CD4-positive, alpha-beta memory T cell (primary cell): ENCODE results near the gene TENT5C. TPM values are rescaled to one million over a fixed set of nuclear protein-coding genes. Genes with fewer than 3 reads are reported as not detected.
A peak's percentile ranks its signal among the peaks of the same experiment; 100 is the strongest.

Experiments
- CTCF ChIA-PET: fragments of 350-600 bp; sonication (Branson Sonifier 250); formaldehyde crosslinking; loops from one replicate; lab custom pipeline; 2021; ENCODE audit warnings: inconsistent platforms; ENCODE audit not compliant: partially characterized antibody; lab: Charles Lee
- POLR2A ChIA-PET: fragments of 350-600 bp; sonication (Branson Sonifier 250); formaldehyde crosslinking; loops from one replicate; lab custom pipeline; 2021; ENCODE audit not compliant: partially characterized antibody; lab: Charles Lee
- DNase-seq, 5 donors: peaks; one replicate each; pipeline versions ENCODE4 v3.0.0 to v3.0.0-alpha.2; 2020 to 2022; ENCODE audit warnings: mixed read lengths in 1 of 5
- H3K27ac ChIP-seq: one replicate; pipeline ENCODE4 v1.7.0; 2013; ENCODE audit warnings: low read depth, low read length
- H3K27me3 ChIP-seq: 2 replicates; pipeline ENCODE4 v1.7.0; 2013; ENCODE audit warnings: mild to moderate bottlenecking, low read length, moderate library complexity; ENCODE audit not compliant: insufficient read depth
- H3K36me3 ChIP-seq: 2 replicates; pipeline ENCODE4 v1.7.0; 2013; ENCODE audit warnings: mild to moderate bottlenecking, low read length, moderate library complexity; ENCODE audit not compliant: insufficient read depth
- H3K4me1 ChIP-seq: 2 replicates; pipeline ENCODE4 v1.7.0; 2013; ENCODE audit warnings: mild to moderate bottlenecking, low read length, moderate library complexity; ENCODE audit not compliant: insufficient read depth
- H3K4me3 ChIP-seq, 2 donors: one replicate each; pipeline ENCODE4 v1.7.0; 2013; ENCODE audit warnings: low read length in 2 of 2, mild to moderate bottlenecking in 1 of 2
- H3K9me3 ChIP-seq, 2 donors: one replicate each; pipeline ENCODE4 v1.7.0; 2013; ENCODE audit warnings: low read length in 2 of 2, control low read depth in 1 of 2; ENCODE audit not compliant: control insufficient read depth in 1 of 2
- H3K27ac Mint-ChIP-seq, 7 donors: one replicate each; pipeline ENCODE4 v1.8.0; 2020 to 2021; ENCODE audit warnings: mixed read lengths in 7 of 7, mild to moderate bottlenecking in 6 of 7, inconsistent platforms in 3 of 7, moderate library complexity in 3 of 7
- H3K27me3 Mint-ChIP-seq, 2 donors: one replicate each; pipeline ENCODE4 v1.8.0; 2020 to 2021; ENCODE audit warnings: mixed read lengths in 2 of 2
- H3K36me3 Mint-ChIP-seq, 2 donors: one replicate each; pipeline ENCODE4 v1.8.0; 2020 to 2021; ENCODE audit warnings: mixed read lengths in 2 of 2, inconsistent platforms in 1 of 2, mild to moderate bottlenecking in 1 of 2
- H3K4me1 Mint-ChIP-seq, 4 donors: one replicate each; pipeline ENCODE4 v1.8.0; 2020 to 2021; ENCODE audit warnings: mixed read lengths in 4 of 4, mild to moderate bottlenecking in 1 of 4
- H3K4me3 Mint-ChIP-seq, 8 donors: one replicate each; pipeline ENCODE4 v1.8.0; 2020 to 2021; ENCODE audit warnings: mixed read lengths in 8 of 8, mild to moderate bottlenecking in 7 of 8, moderate library complexity in 6 of 8, inconsistent platforms in 3 of 8
- H3K9me3 Mint-ChIP-seq, 8 donors: one replicate each; pipeline ENCODE4 v1.8.0; 2020 to 2021; ENCODE audit warnings: mixed read lengths in 8 of 8, mild to moderate bottlenecking in 5 of 8, inconsistent platforms in 3 of 8, moderate library complexity in 1 of 8
- intact Hi-C: fragments of 100-400 bp; cut with micrococcal nuclease; formaldehyde crosslinking; loops from one replicate; pipeline ENCODE4 v1.15.1; 2023
- polyA plus RNA-seq, 2 donors: library from polyadenylated mRNA; unstranded; fragments of 300-500 nt; fragmentation: Illumina TruSeq; gene quantifications; one replicate each; pipeline ENCODE4 v1.2.3, GENCODE V29; 2021
- total RNA-seq, 2 experiments: library from RNA; stranded (reverse); gene quantifications; one replicate each; pipeline ENCODE4 v1.2.3, GENCODE V29; 2021

Gene TENT5C
- total and polyA plus RNA-seq, 4 experiments from 2014 or later = 5.3 to 43.0 (median 14.4) TPM

GRCh38 chr1:117561551-117561950 lies 44.3 kb upstream of the TENT5C start:
- Histone ChIP-seq H3K27me3 (no peaks in the 10 kb centered on the region), H3K27ac (no peak overlapping the region), H3K4me3 (no peak overlapping the region), H3K9me3 (no peaks in the 10 kb centered on the region), H3K36me3 (no peaks in the 10 kb centered on the region), H3K4me1 (no peaks in the 10 kb centered on the region)
- Mint-ChIP-seq H3K4me1 (peaks cover 0 to 4% (median under 1%) of the 10 kb centered on the region in 4 donors), H3K9me3 (peaks cover 3 to 12% (median 8%) of the 10 kb centered on the region in 8 donors), H3K36me3 (peaks cover 0 to 7% of the 10 kb centered on the region in 2 donors), H3K27ac (no peak overlapping the region), H3K27me3 (no peaks in the 10 kb centered on the region), H3K4me3 (no peak overlapping the region)
- DNase-seq = no peak
- POLR2A ChIA-PET = no interaction called here
- intact Hi-C loops = no loop called here
- CTCF ChIA-PET = interaction anchor here (4.1 kb wide), 1 partner anchor 26 kb away, joined by 20 read pairs; no protein-coding TSS in a partner anchor

DNA sequence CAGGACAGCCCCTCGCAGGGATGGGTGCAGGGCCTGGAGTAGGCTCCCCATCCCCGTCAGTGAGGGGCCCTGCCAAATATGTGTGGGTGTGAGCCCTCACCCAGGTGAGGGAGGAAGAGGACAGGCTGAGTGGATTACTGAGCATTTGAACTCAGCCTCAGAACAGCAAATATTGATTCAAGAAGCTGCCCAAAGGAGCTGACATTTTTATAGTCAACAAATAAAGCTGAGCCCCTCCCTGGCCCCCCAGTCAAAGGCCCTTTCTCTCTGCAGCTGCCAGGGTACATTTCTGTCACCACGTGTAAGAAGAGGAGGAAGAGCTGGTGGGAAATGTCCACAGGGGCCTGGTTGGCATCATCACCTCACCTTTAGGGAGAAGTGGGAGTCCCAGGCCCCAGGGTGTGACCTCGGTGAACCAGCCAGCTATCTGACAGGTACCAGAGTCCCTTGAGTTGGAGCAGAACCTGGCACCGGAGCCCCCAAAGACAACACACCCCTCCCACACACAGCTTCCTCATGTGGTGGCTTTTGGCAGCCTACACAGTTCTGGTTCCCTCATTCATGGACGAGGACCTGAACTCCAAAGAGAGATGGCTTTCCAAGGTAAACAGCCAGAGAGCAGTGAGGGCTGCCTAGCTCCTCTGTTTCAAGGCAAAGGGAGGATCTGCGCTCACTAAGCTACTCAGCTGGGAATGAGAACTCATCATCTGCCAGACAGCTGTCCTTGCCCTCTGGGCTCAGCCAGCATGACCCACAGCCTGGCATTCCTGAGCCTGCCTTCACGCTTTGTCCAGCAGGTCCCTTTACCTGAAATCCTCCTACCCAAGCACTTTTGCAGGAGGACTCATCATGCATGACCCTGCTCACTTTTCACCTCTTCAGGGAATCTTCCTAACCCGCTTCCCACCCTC lies 43.0 kb upstream of the TENT5C start:
- Histone ChIP-seq H3K27me3 (no peaks in the 10 kb centered on the region), H3K27ac (no peak overlapping the region), H3K4me3 (no peak overlapping the region), H3K4me1 (no peaks in the 10 kb centered on the region), H3K9me3 (no peaks in the 10 kb centered on the region), H3K36me3 (no peaks in the 10 kb centered on the region)
- Mint-ChIP-seq H3K4me3 (no peak overlapping the region), H3K27me3 (no peaks in the 10 kb centered on the region), H3K4me1 (peaks cover 0 to 4% (median under 1%) of the 10 kb centered on the region in 4 donors), H3K36me3 (peaks cover 0 to 7% of the 10 kb centered on the region in 2 donors), H3K27ac (peak overlapping the region in 1 of 7 donors; percentile 41), H3K9me3 (peaks cover 3 to 12% (median 8%) of the 10 kb centered on the region in 8 donors)
- CTCF ChIA-PET = interaction anchor here (1.5 to 4.1 kb wide), 3 partner anchors 27 to 197 kb away, joined by 3 to 20 read pairs (median 6); no protein-coding TSS in a partner anchor
- no peak for DNase-seq
- intact Hi-C loops = no loop called here
- POLR2A ChIA-PET = no interaction called here

- ChIA-PET POLR2A (no interaction called here), CTCF (interaction anchor here (1.1 to 4.1 kb wide), 4 partner anchors 28 to 196 kb away, joined by 3 to 20 read pairs (median 6); no protein-coding TSS in a partner anchor)
- H3K36me3 Mint-ChIP-seq = peaks cover 0 to 7% of the 10 kb centered on the region in 2 donors
- H3K27me3 Mint-ChIP-seq = no peaks in the 10 kb centered on the region
- Histone ChIP-seq H3K27me3 (no peaks in the 10 kb centered on the region), H3K4me1 (no peaks in the 10 kb centered on the region), H3K36me3 (no peaks in the 10 kb centered on the region), H3K27ac (no peak overlapping the region), H3K9me3 (no peaks in the 10 kb centered on the region), H3K4me3 (no peak overlapping the region)
- DNase-seq = no peak
- H3K4me1 Mint-ChIP-seq = peaks cover 0 to 4% (median under 1%) of the 10 kb centered on the region in 4 donors
- intact Hi-C loops = no loop called here
- peaks cover 3 to 12% (median 7%) of the 10 kb centered on the region in 8 donors for H3K9me3 Mint-ChIP-seq
- H3K4me3 Mint-ChIP-seq = peak overlapping the region in 1 of 8 donors; percentile 6
- no peak overlapping the region for H3K27ac Mint-ChIP-seq
These were observed 42.4 kb upstream of the TENT5C start for GRCh38 chr1:117563492-117563875.

GRCh38 chr1:117564227-117565075 lies 41.4 kb upstream of the TENT5C start:
- H3K9me3 Mint-ChIP-seq = peaks cover 0 to 4% (median 2%) of the 10 kb centered on the region in 8 donors
- Histone ChIP-seq H3K36me3 (no peaks in the 10 kb centered on the region), H3K27me3 (no peaks in the 10 kb centered on the region), H3K4me3 (no peak overlapping the region), H3K27ac (no peak overlapping the region), H3K4me1 (no peaks in the 10 kb centered on the region), H3K9me3 (no peaks in the 10 kb centered on the region)
- no peak overlapping the region for H3K27ac Mint-ChIP-seq
- peaks cover 0 to 4% (median under 1%) of the 10 kb centered on the region in 4 donors for H3K4me1 Mint-ChIP-seq
- no peak overlapping the region for H3K4me3 Mint-ChIP-seq
- H3K36me3 Mint-ChIP-seq = peaks cover 0 to 4% of the 10 kb centered on the region in 2 donors
- no peaks in the 10 kb centered on the region for H3K27me3 Mint-ChIP-seq
- POLR2A ChIA-PET = no interaction called here
- intact Hi-C loops = no loop called here
- no peak for DNase-seq
- CTCF ChIA-PET = interaction anchor here (1.1 to 4.1 kb wide), 5 partner anchors 29 to 195 kb away, joined by 3 to 20 read pairs (median 6); no protein-coding TSS in a partner anchor

GRCh38 chr1:117565076-117565556 lies 40.7 kb upstream of the TENT5C start:
- Mint-ChIP-seq H3K27ac (no peak overlapping the region), H3K4me3 (no peak overlapping the region), H3K27me3 (no peaks in the 10 kb centered on the region), H3K9me3 (no peaks in the 10 kb centered on the region), H3K4me1 (peaks cover 0 to 7% (median 3%) of the 10 kb centered on the region in 4 donors), H3K36me3 (no peaks in the 10 kb centered on the region)
- Histone ChIP-seq H3K27me3 (no peaks in the 10 kb centered on the region), H3K4me3 (no peak overlapping the region), H3K9me3 (no peaks in the 10 kb centered on the region), H3K36me3 (no peaks in the 10 kb centered on the region), H3K27ac (no peak overlapping the region), H3K4me1 (no peaks in the 10 kb centered on the region)
- DNase-seq = no peak
- ChIA-PET POLR2A (no interaction called here), CTCF (interaction anchor here (2.2 kb wide), 1 partner anchor 30 kb away, joined by 8 read pairs; no protein-coding TSS in a partner anchor)
- intact Hi-C loops = no loop called here

GRCh38 chr1:117565745-117566455 lies 39.9 kb upstream of the TENT5C start:
- H3K4me1 Mint-ChIP-seq = peaks cover 0 to 7% (median 3%) of the 10 kb centered on the region in 4 donors
- POLR2A ChIA-PET = no interaction called here
- H3K27ac ChIP-seq = no peak overlapping the region
- H3K27me3 Mint-ChIP-seq = no peaks in the 10 kb centered on the region
- H3K27ac Mint-ChIP-seq = no peak overlapping the region
- H3K36me3 Mint-ChIP-seq = no peaks in the 10 kb centered on the region
- H3K4me1 ChIP-seq = no peaks in the 10 kb centered on the region
- CTCF ChIA-PET = interaction anchor here (2.2 kb wide), 1 partner anchor 31 kb away, joined by 8 read pairs; no protein-coding TSS in a partner anchor
- H3K9me3 ChIP-seq = no peaks in the 10 kb centered on the region
- H3K36me3 ChIP-seq = no peaks in the 10 kb centered on the region
- no peak overlapping the region for H3K4me3 Mint-ChIP-seq
- H3K9me3 Mint-ChIP-seq = no peaks in the 10 kb centered on the region
- H3K27me3 ChIP-seq = no peaks in the 10 kb centered on the region
- intact Hi-C loops = no loop called here
- DNase-seq = no peak
- H3K4me3 ChIP-seq = no peak overlapping the region
